ENCODE data around the gene CD226.

- TF ChIP-seq ZNF274 (IDR thresholded peaks at IDR 0.05; ENCODE audit: low read depth, low read length) (no peak), YY1 (IDR thresholded peaks at IDR 0.05; ENCODE audit: insufficient read depth, insufficient read length) (no peak), SUZ12 (IDR thresholded peaks at IDR 0.05; ENCODE audit: extremely low read depth, insufficient read depth, insufficient read length) (no peak)
Measured at GRCh38 chr18:69946608-69947155, 991 bp downstream of the CD226 start.
